ENCODE results near the gene CDH12.

The CDH12 gene

DNA sequence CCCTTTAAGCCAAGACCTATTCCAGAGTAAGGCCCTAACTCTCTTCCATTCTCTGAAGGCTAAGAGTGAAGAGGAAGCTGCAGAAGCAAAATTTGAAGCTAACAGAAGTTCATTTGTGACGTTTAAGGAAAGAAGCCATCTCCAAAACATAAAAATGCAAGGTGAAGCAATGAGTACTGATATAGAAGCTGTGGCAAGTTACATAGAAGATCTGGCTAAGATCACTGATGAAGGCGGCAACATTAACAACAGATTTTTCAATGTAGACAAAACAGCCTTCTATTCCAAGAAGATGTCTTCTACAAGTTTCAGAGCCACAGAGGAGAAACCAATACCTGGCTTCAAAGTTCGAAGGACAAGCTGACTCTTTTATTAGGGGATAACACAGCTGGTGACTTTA lies 1143.4 kb downstream of the CDH12 start:
- DNase-seq (ENCODE audit: low spot score) = no peak

DNA sequence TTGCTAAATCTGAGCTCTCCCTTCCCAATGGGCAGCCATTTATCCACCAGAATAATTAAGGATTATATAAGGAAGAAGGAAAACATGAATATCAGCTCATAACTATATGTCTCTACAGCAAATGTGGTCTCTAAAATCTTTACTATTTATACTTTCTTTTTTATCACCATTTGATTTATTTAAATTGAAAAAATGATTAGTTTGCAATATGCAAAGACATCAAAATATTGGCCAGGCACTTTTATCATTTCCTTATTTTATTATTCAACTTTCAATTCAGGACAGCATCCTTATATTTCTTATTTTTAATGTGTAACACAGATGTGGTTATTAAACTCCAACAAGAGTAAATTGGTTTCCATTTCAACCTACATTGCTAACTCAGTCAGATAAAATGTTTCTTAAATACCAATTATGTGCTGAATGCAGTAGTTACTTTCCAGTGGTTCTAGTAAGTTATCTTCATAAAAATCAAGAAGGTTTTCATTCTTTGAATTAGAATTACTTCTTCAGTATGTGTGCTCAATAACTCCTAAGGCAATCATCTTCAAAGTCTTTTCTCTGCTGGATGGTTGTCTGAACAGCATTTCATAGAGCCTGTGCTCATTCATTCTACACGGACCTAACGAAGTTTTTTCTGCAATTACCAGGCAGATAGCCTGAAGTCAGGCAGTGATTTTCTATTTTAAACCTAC lies 1148.0 kb downstream of the CDH12 start:
- no peak for DNase-seq (ENCODE audit: low spot score)

DNA sequence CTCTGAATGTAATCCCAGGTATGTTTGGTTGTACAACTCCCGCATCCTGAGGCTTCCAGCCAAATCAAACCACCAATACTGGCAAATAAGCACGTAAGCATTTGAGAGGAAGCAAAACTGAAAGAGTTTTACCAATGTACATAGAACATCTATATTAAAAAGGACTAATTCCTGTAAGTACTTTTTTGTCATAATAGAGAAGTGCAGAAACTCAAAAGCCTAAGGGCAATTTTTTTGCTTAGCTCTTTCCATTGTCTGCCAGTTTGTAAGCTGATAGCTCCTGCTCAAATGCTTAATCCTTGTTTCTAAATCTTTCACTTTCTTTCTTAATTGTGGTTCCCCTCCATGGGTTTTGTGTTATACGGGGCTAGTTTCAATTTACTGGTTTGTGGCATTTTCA lies 1151.8 kb downstream of the CDH12 start:
- DNase-seq (ENCODE audit: low spot score) = no peak
